SK-N-MC (cell line): Measurements from ENCODE around the gene SCN3B.

Experiments used
- EZH2 ChIP-seq: fragments of 200-600 bp; sonication (generic); IDR thresholded peaks from one replicate; pipeline ENCODE4 v1.6.1; 2017; ENCODE audit warnings: antibody characterized with exemption
- FOXP2 ChIP-seq: optimal IDR thresholded peaks from 2 replicates; pipeline ENCODE3; 2011; ENCODE audit warnings: mild to moderate bottlenecking, moderate library complexity; ENCODE audit not compliant: insufficient read depth; ENCODE audit errors: extremely low read length, control extremely low read depth
- POLR2AphosphoS5 ChIP-seq: IDR thresholded peaks from 2 replicates; pipeline ENCODE4 v1.6.1; 2012; ENCODE audit warnings: mild to moderate bottlenecking, low read depth, low read length, borderline replicate concordance

DNA sequence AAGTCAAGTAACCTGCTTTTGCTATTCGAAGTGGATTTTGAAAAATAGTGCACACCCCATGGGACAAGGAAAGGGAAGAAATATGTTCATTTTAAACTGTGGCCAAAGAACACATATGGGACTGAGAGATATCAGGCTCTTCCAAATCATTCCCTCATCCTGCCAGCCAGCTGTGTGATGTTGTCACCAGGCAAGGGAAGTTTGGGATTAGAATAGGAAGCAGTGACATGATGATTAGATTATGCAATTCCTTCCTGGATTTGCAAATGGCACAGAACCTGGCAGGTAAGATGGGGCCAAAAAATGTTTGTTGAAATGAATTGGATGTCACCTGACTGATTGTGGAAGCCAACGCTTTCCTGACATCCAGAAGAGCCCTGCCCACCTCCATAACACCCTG, 4.9 kb upstream of the SCN3B start:
- no peak for TF ChIP-seq EZH2
- no peak for TF ChIP-seq POLR2AphosphoS5
- no peak for TF ChIP-seq FOXP2
